ENCODE measurements around the gene PTPN11. TPM values are rescaled to one million over a fixed set of nuclear protein-coding genes. Genes with fewer than 3 reads are reported as not detected.

PTPN11 gene
- total RNA-seq, 1 experiment from 2014 or later: 181 TPM

DNA sequence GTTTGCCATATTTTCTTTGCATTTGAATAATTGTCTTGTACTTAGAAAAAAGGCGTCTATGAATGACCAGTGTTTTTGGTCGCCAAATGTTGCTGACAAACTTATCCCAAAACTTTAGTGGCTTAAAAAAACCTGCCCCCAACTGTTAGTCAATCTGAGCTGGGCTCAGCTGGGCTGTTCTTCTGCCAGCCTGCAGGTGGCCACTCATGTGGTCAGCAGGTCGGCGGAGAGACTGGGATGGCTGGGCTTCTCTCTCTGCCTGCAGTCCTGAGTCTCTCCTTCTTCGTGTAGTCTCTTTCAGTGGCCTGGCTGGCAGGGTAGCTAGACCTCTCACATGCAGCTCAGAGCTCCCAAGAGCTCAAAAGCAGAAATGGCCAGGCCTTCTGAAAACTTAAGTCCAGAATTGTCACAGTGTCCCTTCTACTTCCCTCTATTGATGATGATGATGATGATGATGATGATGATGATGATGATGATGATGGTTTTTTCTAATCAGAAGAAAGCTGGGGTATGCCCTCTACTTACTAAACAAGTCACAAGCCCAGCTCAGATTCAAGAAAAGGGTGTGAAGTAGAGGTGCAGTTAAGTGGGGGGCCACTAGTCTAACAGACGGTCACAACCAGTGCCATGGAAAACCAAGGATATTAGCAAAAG, 87.9 kb downstream of the PTPN11 start:
- ATAC-seq (peak; percentile 60; the same call in 1 of the 2 replicates), DNase-seq (ENCODE audit: low read depth, low spot score) (no peak)
- H3K9me3 ChIP-seq (ENCODE audit: control insufficient read depth in 1 of 2, insufficient read depth in 1 of 2, low read depth in 1 of 2, low read length in 2 of 2): no peaks in the 10 kb centered on the region
- no peak overlapping the region for H3K4me3 ChIP-seq (replicated peaks in 1 of 2; ENCODE audit: low read depth in 1 of 2, low read length in 2 of 2)
- BruUV-seq (replicated peaks): TSS peak; percentile 53
- peaks cover 14 to 27% of the 10 kb centered on the region in 2 experiments; a peak in 3 of 4 replicates for H3K36me3 ChIP-seq (ENCODE audit: control insufficient read depth in 1 of 2, insufficient read depth in 2 of 2, low read length in 2 of 2)
- H3K9ac ChIP-seq (ENCODE audit: low read length): no peak overlapping the region
- no peaks in the 10 kb centered on the region for H3K27me3 ChIP-seq (ENCODE audit: insufficient read depth, low read length)
- no peak overlapping the region for H3K4me2 ChIP-seq (ENCODE audit: low read length)
- CTCF ChIA-PET: no interaction called here
- TF ChIP-seq POLR2AphosphoS5 (IDR thresholded peaks at IDR 0.05; ENCODE audit: low read depth, low read length): no peak
- TF ChIP-seq, protein P1, sequence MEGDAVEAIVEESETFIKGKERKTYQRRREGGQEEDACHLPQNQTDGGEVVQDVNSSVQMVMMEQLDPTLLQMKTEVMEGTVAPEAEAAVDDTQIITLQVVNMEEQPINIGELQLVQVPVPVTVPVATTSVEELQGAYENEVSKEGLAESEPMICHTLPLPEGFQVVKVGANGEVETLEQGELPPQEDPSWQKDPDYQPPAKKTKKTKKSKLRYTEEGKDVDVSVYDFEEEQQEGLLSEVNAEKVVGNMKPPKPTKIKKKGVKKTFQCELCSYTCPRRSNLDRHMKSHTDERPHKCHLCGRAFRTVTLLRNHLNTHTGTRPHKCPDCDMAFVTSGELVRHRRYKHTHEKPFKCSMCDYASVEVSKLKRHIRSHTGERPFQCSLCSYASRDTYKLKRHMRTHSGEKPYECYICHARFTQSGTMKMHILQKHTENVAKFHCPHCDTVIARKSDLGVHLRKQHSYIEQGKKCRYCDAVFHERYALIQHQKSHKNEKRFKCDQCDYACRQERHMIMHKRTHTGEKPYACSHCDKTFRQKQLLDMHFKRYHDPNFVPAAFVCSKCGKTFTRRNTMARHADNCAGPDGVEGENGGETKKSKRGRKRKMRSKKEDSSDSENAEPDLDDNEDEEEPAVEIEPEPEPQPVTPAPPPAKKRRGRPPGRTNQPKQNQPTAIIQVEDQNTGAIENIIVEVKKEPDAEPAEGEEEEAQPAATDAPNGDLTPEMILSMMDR (IDR thresholded peaks at IDR 0.05 in 2 of 3, conservative IDR thresholded peaks at IDR 0.05 in 1 of 3; ENCODE audit: borderline replicate concordance in 1 of 3, insufficient read depth in 1 of 3, low read depth in 2 of 3, low read length in 2 of 3): peak in 2 of 3 experiments; percentile 40 to 61; a peak in 4 of 6 replicates
- no peak overlapping the region for H2AFZ ChIP-seq (ENCODE audit: low read depth, low read length, poor library complexity, severe bottlenecking)
- H3K4me1 ChIP-seq (ENCODE audit: control insufficient read depth in 1 of 2, insufficient read depth in 2 of 2, low read length in 2 of 2): no peaks in the 10 kb centered on the region
- no peak overlapping the region for H3K27ac ChIP-seq (ENCODE audit: low read depth, low read length)
- H3K79me2 ChIP-seq (ENCODE audit: insufficient read depth, low read length): no peaks in the 10 kb centered on the region
- intact Hi-C loops (cut with micrococcal nuclease): no loop called here
- RAD21 ChIA-PET (ENCODE audit: low non-redundant PET in 1 of 2, low total read pairs in 2 of 2, uncharacterized antibody in 2 of 2, unreplicated experiment in 2 of 2): no interaction called here
- H4K20me1 ChIP-seq (ENCODE audit: insufficient read depth): no peaks in the 10 kb centered on the region
- POLR2A ChIA-PET: no interaction called here
- no peaks in the 10 kb centered on the region for H3K9me2 ChIP-seq (ENCODE audit: insufficient read depth)

DNA sequence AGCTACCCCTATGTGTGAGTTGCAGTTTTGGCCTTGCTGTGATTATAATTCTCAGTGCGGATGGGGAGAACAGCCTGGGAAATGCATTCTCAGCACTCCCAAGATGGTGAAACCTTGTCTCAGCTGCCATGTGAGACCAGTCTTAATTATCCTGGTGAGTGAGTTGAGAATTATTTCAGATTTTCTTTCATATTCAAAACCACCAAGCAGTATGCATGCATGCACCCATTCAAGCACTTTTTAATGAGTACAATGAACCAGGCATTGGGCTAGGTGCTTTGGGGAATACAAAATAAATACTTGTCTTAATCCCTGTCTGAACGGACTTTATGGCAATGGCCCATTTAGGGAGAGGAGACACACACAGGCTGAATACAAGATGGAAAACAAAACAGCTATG, 94.7 kb downstream of the PTPN11 start:
- POLR2A ChIA-PET: no interaction called here
- intact Hi-C loops (cut with micrococcal nuclease): no loop called here
- BruUV-seq (replicated peaks): no TSS peak
- ATAC-seq (no peak), DNase-seq (ENCODE audit: low read depth, low spot score) (no peak)
- H3K79me2 ChIP-seq (ENCODE audit: insufficient read depth, low read length): no peaks in the 10 kb centered on the region
- no peak overlapping the region for H3K9ac ChIP-seq (ENCODE audit: low read length)
- no peaks in the 10 kb centered on the region for H4K20me1 ChIP-seq (ENCODE audit: insufficient read depth)
- H3K9me2 ChIP-seq (ENCODE audit: insufficient read depth): no peaks in the 10 kb centered on the region
- peaks cover 0 to 1% of the 10 kb centered on the region in 2 experiments; a peak in 1 of 4 replicates for H3K36me3 ChIP-seq (ENCODE audit: control insufficient read depth in 1 of 2, insufficient read depth in 2 of 2, low read length in 2 of 2)
- H3K4me2 ChIP-seq (ENCODE audit: low read length): no peak overlapping the region
- no peaks in the 10 kb centered on the region for H3K27me3 ChIP-seq (ENCODE audit: insufficient read depth, low read length)
- CTCF ChIA-PET: no interaction called here
- H3K9me3 ChIP-seq (ENCODE audit: control insufficient read depth in 1 of 2, insufficient read depth in 1 of 2, low read depth in 1 of 2, low read length in 2 of 2): no peaks in the 10 kb centered on the region
- no peak overlapping the region for H3K4me3 ChIP-seq (replicated peaks in 1 of 2; ENCODE audit: low read depth in 1 of 2, low read length in 2 of 2)
- H3K4me1 ChIP-seq (ENCODE audit: control insufficient read depth in 1 of 2, insufficient read depth in 2 of 2, low read length in 2 of 2): no peaks in the 10 kb centered on the region
- RAD21 ChIA-PET (ENCODE audit: low non-redundant PET in 1 of 2, low total read pairs in 2 of 2, uncharacterized antibody in 2 of 2, unreplicated experiment in 2 of 2): no interaction called here
- H2AFZ ChIP-seq (ENCODE audit: low read depth, low read length, poor library complexity, severe bottlenecking): no peak overlapping the region
- H3K27ac ChIP-seq (ENCODE audit: low read depth, low read length): no peak overlapping the region
- TF ChIP-seq, protein P2, sequence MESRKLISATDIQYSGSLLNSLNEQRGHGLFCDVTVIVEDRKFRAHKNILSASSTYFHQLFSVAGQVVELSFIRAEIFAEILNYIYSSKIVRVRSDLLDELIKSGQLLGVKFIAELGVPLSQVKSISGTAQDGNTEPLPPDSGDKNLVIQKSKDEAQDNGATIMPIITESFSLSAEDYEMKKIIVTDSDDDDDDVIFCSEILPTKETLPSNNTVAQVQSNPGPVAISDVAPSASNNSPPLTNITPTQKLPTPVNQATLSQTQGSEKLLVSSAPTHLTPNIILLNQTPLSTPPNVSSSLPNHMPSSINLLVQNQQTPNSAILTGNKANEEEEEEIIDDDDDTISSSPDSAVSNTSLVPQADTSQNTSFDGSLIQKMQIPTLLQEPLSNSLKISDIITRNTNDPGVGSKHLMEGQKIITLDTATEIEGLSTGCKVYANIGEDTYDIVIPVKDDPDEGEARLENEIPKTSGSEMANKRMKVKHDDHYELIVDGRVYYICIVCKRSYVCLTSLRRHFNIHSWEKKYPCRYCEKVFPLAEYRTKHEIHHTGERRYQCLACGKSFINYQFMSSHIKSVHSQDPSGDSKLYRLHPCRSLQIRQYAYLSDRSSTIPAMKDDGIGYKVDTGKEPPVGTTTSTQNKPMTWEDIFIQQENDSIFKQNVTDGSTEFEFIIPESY (IDR thresholded peaks at IDR 0.05; ENCODE audit: extremely low read depth, insufficient replicate concordance, low read length): no peak
- TF ChIP-seq JUND (IDR thresholded peaks at IDR 0.05) (no peak), SRF (IDR thresholded peaks at IDR 0.05; ENCODE audit: low read depth) (no peak), CEBPB (IDR thresholded peaks at IDR 0.05; ENCODE audit: low read depth) (no peak), ZNF274 (IDR thresholded peaks at IDR 0.05; ENCODE audit: low read depth, low read length) (no peak), RAD21 (IDR thresholded peaks at IDR 0.05; ENCODE audit: low read depth) (no peak), SIN3A (IDR thresholded peaks at IDR 0.05; ENCODE audit: low read depth) (no peak)
- TF ChIP-seq, protein P3, sequence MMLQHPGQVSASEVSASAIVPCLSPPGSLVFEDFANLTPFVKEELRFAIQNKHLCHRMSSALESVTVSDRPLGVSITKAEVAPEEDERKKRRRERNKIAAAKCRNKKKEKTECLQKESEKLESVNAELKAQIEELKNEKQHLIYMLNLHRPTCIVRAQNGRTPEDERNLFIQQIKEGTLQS (IDR thresholded peaks at IDR 0.05): no peak
- TF ChIP-seq, protein P4, sequence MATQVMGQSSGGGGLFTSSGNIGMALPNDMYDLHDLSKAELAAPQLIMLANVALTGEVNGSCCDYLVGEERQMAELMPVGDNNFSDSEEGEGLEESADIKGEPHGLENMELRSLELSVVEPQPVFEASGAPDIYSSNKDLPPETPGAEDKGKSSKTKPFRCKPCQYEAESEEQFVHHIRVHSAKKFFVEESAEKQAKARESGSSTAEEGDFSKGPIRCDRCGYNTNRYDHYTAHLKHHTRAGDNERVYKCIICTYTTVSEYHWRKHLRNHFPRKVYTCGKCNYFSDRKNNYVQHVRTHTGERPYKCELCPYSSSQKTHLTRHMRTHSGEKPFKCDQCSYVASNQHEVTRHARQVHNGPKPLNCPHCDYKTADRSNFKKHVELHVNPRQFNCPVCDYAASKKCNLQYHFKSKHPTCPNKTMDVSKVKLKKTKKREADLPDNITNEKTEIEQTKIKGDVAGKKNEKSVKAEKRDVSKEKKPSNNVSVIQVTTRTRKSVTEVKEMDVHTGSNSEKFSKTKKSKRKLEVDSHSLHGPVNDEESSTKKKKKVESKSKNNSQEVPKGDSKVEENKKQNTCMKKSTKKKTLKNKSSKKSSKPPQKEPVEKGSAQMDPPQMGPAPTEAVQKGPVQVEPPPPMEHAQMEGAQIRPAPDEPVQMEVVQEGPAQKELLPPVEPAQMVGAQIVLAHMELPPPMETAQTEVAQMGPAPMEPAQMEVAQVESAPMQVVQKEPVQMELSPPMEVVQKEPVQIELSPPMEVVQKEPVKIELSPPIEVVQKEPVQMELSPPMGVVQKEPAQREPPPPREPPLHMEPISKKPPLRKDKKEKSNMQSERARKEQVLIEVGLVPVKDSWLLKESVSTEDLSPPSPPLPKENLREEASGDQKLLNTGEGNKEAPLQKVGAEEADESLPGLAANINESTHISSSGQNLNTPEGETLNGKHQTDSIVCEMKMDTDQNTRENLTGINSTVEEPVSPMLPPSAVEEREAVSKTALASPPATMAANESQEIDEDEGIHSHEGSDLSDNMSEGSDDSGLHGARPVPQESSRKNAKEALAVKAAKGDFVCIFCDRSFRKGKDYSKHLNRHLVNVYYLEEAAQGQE (IDR thresholded peaks at IDR 0.05; ENCODE audit: low read depth): no peak

All from HCT116 (cell line).